ENCODE data around the gene ZMYND8. TPM values are rescaled to one million over a fixed set of nuclear protein-coding genes. Genes with fewer than 3 reads are reported as not detected.
A peak's percentile ranks its signal among the peaks of the same experiment; 100 is the strongest.

ZMYND8 gene
- total RNA-seq, 1 donor from 2014 or later = 18.6 TPM

DNA sequence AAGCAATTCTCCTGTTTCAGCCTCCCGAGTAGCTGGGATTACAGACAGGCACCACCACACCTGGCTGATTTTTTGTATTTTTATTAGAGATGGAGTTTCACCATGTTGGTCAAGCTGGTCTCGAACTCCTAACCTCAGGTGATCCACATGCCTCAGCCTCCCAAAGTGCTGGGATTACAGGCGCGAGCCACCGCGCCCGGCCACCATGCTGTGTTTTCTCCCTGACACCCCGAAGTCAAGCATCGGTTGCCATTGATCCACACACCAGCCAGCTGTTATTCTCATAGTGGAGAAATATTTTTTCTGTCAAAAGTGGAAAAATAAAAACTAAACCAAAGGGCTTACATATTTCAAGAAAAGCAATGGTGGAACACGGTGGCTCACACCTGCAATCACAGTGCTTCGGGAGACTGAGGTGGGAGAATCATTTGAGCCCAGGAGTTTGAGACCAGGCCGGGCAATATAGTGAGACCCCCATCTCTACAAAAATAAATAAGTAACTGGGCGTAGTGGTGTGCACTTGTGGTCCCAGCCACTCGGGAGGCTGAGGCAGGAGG lies 157.4 kb downstream of the ZMYND8 start:
- TF ChIP-seq, protein P1, sequence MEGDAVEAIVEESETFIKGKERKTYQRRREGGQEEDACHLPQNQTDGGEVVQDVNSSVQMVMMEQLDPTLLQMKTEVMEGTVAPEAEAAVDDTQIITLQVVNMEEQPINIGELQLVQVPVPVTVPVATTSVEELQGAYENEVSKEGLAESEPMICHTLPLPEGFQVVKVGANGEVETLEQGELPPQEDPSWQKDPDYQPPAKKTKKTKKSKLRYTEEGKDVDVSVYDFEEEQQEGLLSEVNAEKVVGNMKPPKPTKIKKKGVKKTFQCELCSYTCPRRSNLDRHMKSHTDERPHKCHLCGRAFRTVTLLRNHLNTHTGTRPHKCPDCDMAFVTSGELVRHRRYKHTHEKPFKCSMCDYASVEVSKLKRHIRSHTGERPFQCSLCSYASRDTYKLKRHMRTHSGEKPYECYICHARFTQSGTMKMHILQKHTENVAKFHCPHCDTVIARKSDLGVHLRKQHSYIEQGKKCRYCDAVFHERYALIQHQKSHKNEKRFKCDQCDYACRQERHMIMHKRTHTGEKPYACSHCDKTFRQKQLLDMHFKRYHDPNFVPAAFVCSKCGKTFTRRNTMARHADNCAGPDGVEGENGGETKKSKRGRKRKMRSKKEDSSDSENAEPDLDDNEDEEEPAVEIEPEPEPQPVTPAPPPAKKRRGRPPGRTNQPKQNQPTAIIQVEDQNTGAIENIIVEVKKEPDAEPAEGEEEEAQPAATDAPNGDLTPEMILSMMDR (conservative IDR thresholded peaks at IDR 0.05; ENCODE audit: low read depth, low read length) = no peak
- no peak for DNase-seq (ENCODE audit: low read depth)
- H3K4me3 ChIP-seq (ENCODE audit: low read depth, low read length) = no peak overlapping the region

GRCh38 chr20:47198254-47198671 lies 158.2 kb downstream of the ZMYND8 start:
- no peak overlapping the region for H3K4me3 ChIP-seq (ENCODE audit: low read depth, low read length)
- TF ChIP-seq, protein P1 (conservative IDR thresholded peaks at IDR 0.05; ENCODE audit: low read depth, low read length) = no peak
- no peak for DNase-seq (ENCODE audit: low read depth)

- no peak for DNase-seq (ENCODE audit: low read depth)
- no peak overlapping the region for H3K4me3 ChIP-seq (ENCODE audit: low read depth, low read length)
- TF ChIP-seq, protein P1 (conservative IDR thresholded peaks at IDR 0.05; ENCODE audit: low read depth, low read length) = peak; percentile 96
These were observed 160.1 kb downstream of the ZMYND8 start for GRCh38 chr20:47196091-47197081.

- H3K4me3 ChIP-seq (ENCODE audit: low read depth, low read length) = no peak overlapping the region
- TF ChIP-seq, protein P1 (conservative IDR thresholded peaks at IDR 0.05; ENCODE audit: low read depth, low read length) = no peak
- no peak for DNase-seq (ENCODE audit: low read depth)
These were observed 160.9 kb downstream of the ZMYND8 start for GRCh38 chr20:47195573-47195972.

- H3K4me3 ChIP-seq (ENCODE audit: low read depth, low read length) = no peak overlapping the region
- TF ChIP-seq, protein P1 (conservative IDR thresholded peaks at IDR 0.05; ENCODE audit: low read depth, low read length) = no peak
- no peak for DNase-seq (ENCODE audit: low read depth)
These were observed 164.5 kb downstream of the ZMYND8 start for GRCh38 chr20:47191956-47192355.

DNA sequence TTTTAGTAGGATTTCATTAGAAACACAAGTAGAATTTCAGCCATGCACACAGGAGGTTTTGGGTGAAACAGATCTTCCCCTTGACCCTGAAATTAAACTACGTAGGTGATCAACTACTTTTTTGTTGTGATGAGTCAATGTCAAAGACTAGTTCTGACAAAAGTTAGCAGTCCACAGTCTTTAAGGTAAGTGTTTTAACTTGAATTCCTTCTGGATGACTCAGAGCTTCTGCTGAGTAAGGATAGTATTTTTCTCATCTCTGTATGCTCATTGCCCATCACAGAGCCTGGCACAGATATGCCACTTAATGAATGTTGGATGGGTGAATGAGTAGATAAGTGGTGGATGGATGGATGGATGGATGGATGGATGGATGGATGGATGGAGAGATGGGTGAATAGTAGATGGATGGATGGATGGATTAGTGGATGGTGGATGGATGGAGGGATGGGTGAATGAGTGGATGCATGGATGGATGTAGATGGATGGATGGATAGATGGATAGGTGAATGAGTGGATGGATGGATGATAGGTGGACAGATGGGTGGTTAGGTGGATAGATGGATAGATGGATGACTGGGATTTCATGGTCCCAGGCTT lies 165.3 kb downstream of the ZMYND8 start:
- TF ChIP-seq, protein P1 (conservative IDR thresholded peaks at IDR 0.05; ENCODE audit: low read depth, low read length) = no peak

More for the DNA sequence above, 165.3 kb downstream of the ZMYND8 start:
- no peak overlapping the region for H3K4me3 ChIP-seq (ENCODE audit: low read depth, low read length)
- no peak for DNase-seq (ENCODE audit: low read depth)

Data from epithelial cell of proximal tubule (primary cell).